Panc1 (cell line): ENCODE measurements around the gene DAB2IP. TPM values are rescaled to one million over a fixed set of nuclear protein-coding genes. Genes with fewer than 3 reads are reported as not detected.

Experiments
- ATAC-seq: fragments of 200-7000 bp; cut with Tn5 transposase; 2 replicates; pipeline ENCODE4 v1.9.1; 2020; ENCODE audit warnings: mild to moderate bottlenecking, moderate library complexity
- BruUV-seq: library from RNA; stranded (reverse); fragments of 400-500 nt; replicated peaks from 2 replicates; lab custom pipeline; 2021; lab: Mats Ljungman, UMichigan
- CTCF ChIA-PET: fragments of 300-600 bp; sonication (Branson Sonifier 250); formaldehyde crosslinking; loops from one replicate; lab custom pipeline; 2022; ENCODE audit warnings: antibody characterized with exemption; lab: Charles Lee
- POLR2A ChIA-PET: fragments of 300-600 bp; sonication (Branson Sonifier 250); formaldehyde crosslinking; loops from one replicate; lab custom pipeline; 2022; ENCODE audit warnings: antibody characterized with exemption; lab: Charles Lee
- DNase-seq: peaks from one replicate; pipeline ENCODE4 v3.0.0-alpha.2; 2010; ENCODE audit warnings: low read depth, low spot score
- H3K27ac ChIP-seq: 2 replicates; pipeline ENCODE4 v1.5.1; 2011; ENCODE audit warnings: mild to moderate bottlenecking, low read length, inconsistent platforms
- H3K27me3 ChIP-seq: fragments of 200-500 bp; sonication (Bioruptor generic); 2 replicates; pipeline ENCODE4 v1.6.0; 2014; ENCODE audit warnings: low read length, inconsistent platforms; ENCODE audit not compliant: control insufficient read depth, insufficient read depth
- H3K36me3 ChIP-seq: fragments of 200-500 bp; sonication (Bioruptor generic); 2 replicates; pipeline ENCODE4 v1.5.1; 2014; ENCODE audit warnings: inconsistent platforms, mild to moderate bottlenecking, low read length, moderate library complexity; ENCODE audit not compliant: control insufficient read depth, insufficient read depth
- H3K4me1 ChIP-seq: 2 replicates; pipeline ENCODE4 v1.5.1; 2011; ENCODE audit warnings: inconsistent platforms, mild to moderate bottlenecking, low read length, moderate library complexity; ENCODE audit not compliant: control insufficient read depth, insufficient read depth
- H3K4me3 ChIP-seq, 2 experiments: 2 replicates each; pipeline ENCODE4 v1.5.1; 2011 to 2012; ENCODE audit warnings: low read depth in 2 of 2, low read length in 2 of 2, mild to moderate bottlenecking in 2 of 2, inconsistent platforms in 1 of 2, moderate library complexity in 1 of 2
- H3K9me3 ChIP-seq: fragments of 200-500 bp; sonication (Bioruptor generic); 2 replicates; pipeline ENCODE4 v1.5.1; 2014; ENCODE audit warnings: low read depth, mild to moderate bottlenecking, inconsistent platforms, low read length, moderate library complexity; ENCODE audit not compliant: control insufficient read depth, insufficient read depth
- CTCF ChIP-seq: fragments of 450-650 bp; IDR thresholded peaks from 2 replicates; pipeline ENCODE4 v1.5.1; 2017; ENCODE audit warnings: mild to moderate bottlenecking
- POLR2AphosphoS5 ChIP-seq: IDR thresholded peaks from 2 replicates; pipeline ENCODE4 v1.6.1; 2012; ENCODE audit warnings: mild to moderate bottlenecking, low read depth, low read length, moderate library complexity
- REST ChIP-seq, 2 experiments: IDR thresholded peaks; 2 replicates each; pipeline ENCODE4 v1.6.1; 2011 to 2012; ENCODE audit warnings: low read depth in 2 of 2, control low read depth in 1 of 2, low read length in 1 of 2, mild to moderate bottlenecking in 1 of 2, moderate library complexity in 1 of 2; ENCODE audit not compliant: insufficient read depth in 1 of 2
- SIN3A ChIP-seq: IDR thresholded peaks from 2 replicates; pipeline ENCODE4 v1.6.1; 2012; ENCODE audit warnings: low read depth, mild to moderate bottlenecking, low read length, moderate library complexity, borderline replicate concordance; ENCODE audit not compliant: insufficient read depth
- TCF7L2 ChIP-seq: IDR thresholded peaks from 2 replicates; pipeline ENCODE4 v1.6.1; 2011; ENCODE audit warnings: mild to moderate bottlenecking, low read depth, low read length, inconsistent platforms
- in situ Hi-C: cut with HindIII; loops from 2 replicates; pipeline ENCODE4 v1.10.0; 2016; ENCODE audit warnings: low sequenced_read_pairs, low pct_unique_long_range_greater_than_20kb
- intact Hi-C: fragments of 100-400 bp; cut with micrococcal nuclease; formaldehyde crosslinking; loops from one replicate; pipeline ENCODE4 v1.10.0; 2022; ENCODE audit not compliant: unreplicated experiment
- total RNA-seq: library from RNA; stranded (reverse); gene quantifications from one replicate; pipeline ENCODE4 v1.2.1, GENCODE V29; 2021; ENCODE audit not compliant: unreplicated experiment

DAB2IP gene
- total RNA-seq, 1 experiment from 2014 or later = 18.4 TPM

DNA sequence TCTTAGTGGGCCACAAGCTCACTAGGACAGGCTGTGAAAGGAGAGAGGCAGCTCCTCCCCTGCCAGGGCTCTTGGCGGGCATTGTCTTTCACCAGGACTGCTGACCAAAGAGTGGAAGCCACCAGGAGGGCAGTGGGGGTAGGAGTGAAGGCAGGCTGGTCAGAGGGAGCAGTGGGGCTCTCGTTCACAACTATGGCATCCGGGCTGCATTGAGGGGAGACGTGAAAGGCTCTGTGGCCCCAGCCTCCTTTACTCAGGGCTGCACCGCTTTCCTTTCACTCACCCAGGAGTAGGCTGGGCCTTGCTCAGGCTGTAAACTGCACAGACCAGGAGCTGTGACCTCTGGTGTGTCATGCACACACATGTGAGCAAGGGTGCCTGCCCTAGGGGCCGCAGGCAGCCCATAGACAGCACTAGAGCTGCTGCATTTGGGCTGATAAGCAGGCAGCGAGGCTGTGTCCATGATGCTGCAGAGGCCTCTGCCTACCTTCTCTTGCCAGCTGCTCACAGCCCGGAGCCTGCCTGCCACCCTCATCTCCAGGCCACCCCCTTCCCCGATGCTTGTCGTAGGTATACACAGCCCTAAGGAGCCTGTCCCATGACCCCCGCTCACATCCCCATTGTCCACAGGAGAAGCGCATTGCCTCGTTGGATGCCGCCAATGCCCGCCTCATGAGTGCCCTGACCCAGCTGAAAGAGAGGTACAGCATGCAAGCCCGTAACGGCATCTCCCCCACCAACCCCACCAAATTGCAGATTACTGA is 130.4 kb downstream of the DAB2IP start:
- Histone ChIP-seq H3K27me3 (no peaks in the 10 kb centered on the region), H3K36me3 (no peaks in the 10 kb centered on the region), H3K27ac (no peak overlapping the region), H3K9me3 (no peaks in the 10 kb centered on the region), H3K4me3 (no peak overlapping the region), H3K4me1 (no peaks in the 10 kb centered on the region)
- DNase-seq (no peak), ATAC-seq (no peak)
- intact Hi-C loops = no loop called here
- no TSS peak for BruUV-seq
- in situ Hi-C loops = no loop called here
- ChIA-PET POLR2A (no interaction called here), CTCF (no interaction called here)
- TF ChIP-seq TCF7L2 (no peak), CTCF (no peak), REST (IDR thresholded peaks at IDR 0.05; ENCODE audit: insufficient read depth in 1 of 2, low read depth in 2 of 2, low read length in 1 of 2) (no peak), SIN3A (no peak), POLR2AphosphoS5 (no peak)

DNA sequence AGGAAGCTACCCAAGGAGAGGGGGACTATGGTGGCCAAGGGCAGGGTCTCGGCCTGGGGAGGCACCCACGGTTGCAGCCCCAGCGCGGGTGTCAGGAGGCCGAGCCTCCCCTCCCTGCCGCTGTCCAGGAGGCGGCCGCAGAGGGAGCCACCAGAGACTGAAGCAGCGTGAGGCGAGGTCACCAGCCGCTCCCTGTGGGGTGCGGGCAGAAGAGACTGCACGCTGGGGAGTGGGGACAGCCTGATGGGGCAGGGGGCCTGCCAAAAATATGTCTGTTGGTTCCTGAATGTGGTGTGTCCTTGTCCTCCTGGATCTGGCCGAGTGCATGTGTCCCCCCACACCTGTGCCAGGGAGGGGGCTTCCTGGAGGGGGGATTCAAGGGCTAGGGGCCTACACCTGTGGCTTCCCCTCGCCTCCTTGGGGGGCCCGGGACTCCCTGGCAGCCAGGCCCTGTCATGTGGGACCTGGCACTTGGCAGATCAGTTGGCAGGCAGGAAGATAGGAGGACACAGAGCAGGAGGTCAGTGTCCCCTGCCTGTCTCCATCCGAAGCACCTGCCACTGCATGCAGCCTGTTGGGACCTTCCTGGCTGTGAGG is 131.2 kb downstream of the DAB2IP start:
- in situ Hi-C loops (no loop called here), intact Hi-C loops (no loop called here)
- Histone ChIP-seq H3K36me3 (no peaks in the 10 kb centered on the region), H3K4me1 (no peaks in the 10 kb centered on the region), H3K27ac (no peak overlapping the region), H3K27me3 (no peaks in the 10 kb centered on the region), H3K9me3 (no peaks in the 10 kb centered on the region), H3K4me3 (no peak overlapping the region)
- BruUV-seq = no TSS peak
- POLR2A ChIA-PET = no interaction called here
- TF ChIP-seq REST (IDR thresholded peaks at IDR 0.05; ENCODE audit: insufficient read depth in 1 of 2, low read depth in 2 of 2, low read length in 1 of 2) = no peak
- TF ChIP-seq TCF7L2 = no peak
- no peak for TF ChIP-seq POLR2AphosphoS5
- TF ChIP-seq CTCF = no peak
- no peak for TF ChIP-seq SIN3A
- CTCF ChIA-PET = no interaction called here
- DNase-seq = no peak
- no peak for ATAC-seq
